GM21447 (cell line): ENCODE data around the gene IRF2BP2.
"Not testable (repeated sequence)": the region's sequence is repeated elsewhere in the genome, so short reads cannot be mapped to it uniquely, and the experiment has no call there.

Experiments
- ATAC-seq: cut with Tn5 transposase; IDR thresholded peaks from one replicate; pipeline ENCODE4 v1.9.1; 2021; ENCODE audit not compliant: unreplicated experiment

The IRF2BP2 gene

DNA sequence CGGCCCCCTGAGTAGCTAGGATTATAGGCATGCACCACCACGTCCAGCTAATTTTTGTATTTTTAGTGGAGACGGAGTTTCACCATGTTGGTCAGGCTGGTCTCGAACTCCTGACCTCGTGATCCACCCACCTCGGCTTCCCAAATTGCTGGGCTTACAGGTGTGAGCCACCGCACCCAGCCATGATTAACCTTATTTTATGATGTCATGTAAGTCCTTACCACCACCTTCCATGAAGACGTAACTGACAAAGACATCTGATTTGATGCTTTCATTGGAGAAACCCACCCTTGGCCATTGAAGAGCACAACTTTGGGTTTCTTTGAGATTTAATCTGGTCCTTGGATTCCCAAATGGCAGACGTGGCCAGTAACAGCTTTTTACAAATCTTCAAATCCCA, 24.9 kb upstream of the IRF2BP2 start:
- not testable (repeated sequence) for ATAC-seq

DNA sequence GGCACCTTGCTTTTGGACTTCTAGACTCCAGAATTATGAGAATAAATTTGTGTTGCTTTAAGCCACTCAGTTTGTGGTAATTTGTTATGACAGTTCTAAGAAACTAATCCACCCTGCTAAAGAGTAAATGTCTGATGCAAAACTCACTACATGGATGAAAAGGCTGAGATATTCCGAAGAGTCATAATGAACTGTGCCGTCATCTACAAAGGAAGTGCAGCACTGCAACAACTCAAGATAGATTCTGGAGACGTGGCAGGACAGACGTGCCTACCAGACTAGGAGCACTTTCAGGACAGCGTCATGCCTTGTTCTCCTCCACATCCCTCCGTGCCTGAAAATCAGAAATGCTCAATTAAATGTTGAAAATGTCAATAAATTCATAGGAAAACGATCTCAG, 24.4 kb upstream of the IRF2BP2 start:
- ATAC-seq, result no peak

DNA sequence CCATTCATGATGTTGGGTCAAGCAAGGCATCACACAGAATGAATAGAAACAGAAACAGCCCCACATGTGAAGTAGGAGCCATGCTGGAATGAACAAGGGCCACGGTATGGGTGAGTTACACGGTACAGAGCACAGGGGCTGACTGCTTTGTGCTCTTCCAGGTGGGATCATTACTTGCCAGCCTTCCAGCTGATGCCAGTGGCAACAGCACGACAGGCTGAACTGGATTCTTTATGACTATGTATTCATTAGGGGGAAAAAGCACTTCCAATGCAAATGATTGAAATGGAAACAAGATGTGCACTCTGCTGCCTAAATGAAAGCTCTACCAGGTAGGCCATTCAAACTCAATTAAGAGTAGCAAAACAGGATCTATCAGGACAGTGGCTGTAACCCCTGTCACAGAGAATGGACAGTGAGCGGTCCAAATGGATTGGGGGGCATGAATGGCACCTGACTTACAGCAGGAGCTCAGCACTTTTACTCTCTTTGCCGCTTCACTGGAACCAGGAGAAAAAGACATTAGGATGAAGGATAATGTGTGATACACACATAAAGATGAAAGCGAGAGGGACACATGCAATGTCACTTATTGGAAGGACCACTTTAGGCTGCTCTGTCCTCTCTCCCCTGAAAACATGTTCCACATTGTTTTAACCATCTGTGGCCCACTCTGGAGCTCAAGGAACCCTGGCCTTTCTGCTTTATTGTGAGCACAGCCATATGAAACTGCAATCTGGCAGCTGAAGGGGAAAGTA, 23.4 kb upstream of the IRF2BP2 start:
- ATAC-seq, result no peak

GRCh38 chr1:234632225-234632624, 22.2 kb upstream of the IRF2BP2 start:
- no peak for ATAC-seq

GRCh38 chr1:234631721-234632125, 21.7 kb upstream of the IRF2BP2 start:
- ATAC-seq, result no peak

DNA sequence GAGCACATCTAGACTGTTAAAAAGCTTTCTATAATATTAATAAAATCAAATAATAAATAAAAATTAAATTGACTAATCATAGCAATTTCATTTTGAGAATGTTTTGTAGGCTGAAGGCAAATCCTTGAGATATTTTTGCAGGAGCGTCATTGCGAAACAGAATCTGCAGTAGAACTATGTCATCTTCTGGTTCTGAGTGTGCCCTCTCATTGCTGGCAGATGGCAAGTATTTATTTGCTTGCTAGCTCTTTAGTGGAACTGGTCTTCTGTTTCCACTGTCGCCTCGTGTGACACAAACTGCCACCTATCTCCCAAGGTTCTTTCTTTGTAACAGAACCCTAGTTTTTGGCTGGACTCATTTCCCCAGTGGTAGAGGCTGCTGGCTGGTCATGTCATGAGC, 19.0 kb upstream of the IRF2BP2 start:
- no peak for ATAC-seq

DNA sequence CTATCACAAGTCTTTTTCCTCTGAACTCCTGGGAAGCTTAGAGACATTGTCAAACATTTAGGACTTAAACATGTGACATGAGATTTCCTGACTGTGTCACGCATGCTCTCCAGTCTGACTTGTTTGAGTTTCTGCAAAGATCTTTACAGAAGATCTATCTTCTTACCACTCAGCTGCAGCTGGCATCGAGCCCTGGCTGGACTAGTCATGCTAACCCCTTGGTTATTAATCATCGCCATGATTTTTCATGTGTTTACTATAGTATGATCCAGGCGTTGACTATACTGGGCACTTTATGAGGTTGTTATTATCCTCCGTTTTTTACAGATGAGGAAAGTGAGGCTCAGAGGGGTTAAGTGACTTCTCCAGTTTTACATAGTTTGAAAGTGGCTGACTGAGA, 18.1 kb upstream of the IRF2BP2 start:
- ATAC-seq, result no peak

DNA sequence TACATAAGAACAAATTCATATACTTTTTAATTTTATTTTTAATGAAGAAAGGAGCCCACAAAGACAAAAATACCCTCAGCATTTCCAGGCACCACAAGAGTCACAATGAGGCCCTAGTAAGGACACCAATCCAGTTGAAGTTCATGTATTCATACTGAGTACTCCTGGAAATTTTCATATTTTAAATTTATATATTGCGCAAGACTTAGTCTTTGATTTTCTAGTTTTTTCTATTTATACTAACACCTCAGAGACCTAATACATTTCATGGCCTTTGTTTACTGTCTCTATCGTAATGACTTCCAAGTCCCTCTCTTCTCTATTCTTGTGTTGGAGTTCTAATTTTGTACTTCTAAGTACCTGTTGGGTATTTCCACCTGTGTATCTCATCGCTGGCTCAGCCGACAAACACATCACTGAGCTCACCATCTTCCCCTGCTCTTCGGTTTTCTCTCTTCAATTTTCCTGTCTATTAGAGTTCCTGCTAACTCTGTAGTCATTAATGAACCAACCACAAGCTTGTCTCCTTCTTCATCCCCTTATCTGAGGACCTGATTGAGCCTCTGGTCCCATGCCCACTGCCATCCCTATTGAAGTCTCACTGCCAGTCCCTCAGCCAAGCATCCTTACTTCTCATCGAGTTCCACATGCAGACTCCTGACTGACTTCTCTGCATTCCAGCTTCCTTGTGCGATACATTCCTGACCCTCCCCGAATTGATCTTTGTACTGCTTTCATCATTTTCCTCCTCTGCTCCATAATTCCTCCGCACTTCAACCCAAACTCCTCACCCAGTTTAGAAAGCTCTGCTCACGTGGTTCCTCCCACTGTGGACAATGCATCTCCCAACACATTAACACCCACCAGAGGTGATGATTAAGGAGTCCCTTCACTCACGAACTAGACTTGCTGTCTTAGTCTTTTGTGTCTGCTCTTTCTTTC, 17.3 kb upstream of the IRF2BP2 start:
- ATAC-seq, result no peak

- no peak for ATAC-seq
Observed at GRCh38 chr1:234626391-234626790, 16.4 kb upstream of the IRF2BP2 start.

- ATAC-seq, result no peak
Observed at GRCh38 chr1:234624724-234625117, 14.7 kb upstream of the IRF2BP2 start.

DNA sequence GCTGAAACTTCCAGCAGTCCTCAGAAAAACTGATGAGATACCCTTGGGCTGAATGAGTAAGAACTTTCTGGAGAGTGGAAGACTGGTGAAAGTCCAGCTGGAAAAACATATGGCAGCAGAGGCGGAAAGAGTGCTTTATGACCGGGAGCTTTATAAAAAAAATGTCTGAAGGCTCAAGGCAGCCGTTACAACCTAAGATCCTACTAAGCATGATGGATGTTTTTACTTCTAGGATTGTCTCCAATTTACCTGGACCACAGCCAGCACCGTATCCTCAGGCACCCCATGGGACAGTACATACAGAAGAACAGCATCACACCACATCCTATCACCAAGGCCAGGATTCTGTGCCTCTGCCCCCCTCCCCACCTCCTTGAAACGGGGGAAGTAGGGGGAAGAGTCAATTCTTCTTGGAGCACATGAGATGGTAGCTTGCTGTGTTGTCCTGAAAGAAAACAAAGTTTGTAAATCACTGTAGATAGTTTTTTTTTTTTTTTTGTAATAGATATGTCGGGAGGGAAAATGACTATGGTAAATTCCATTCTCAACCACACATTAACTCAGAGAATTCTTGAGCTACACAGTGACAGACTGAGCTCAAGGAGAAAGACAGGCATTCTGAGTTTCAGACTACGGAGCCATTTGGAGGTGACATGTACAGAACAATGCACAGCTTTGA, 11.8 kb upstream of the IRF2BP2 start:
- ATAC-seq, result no peak

DNA sequence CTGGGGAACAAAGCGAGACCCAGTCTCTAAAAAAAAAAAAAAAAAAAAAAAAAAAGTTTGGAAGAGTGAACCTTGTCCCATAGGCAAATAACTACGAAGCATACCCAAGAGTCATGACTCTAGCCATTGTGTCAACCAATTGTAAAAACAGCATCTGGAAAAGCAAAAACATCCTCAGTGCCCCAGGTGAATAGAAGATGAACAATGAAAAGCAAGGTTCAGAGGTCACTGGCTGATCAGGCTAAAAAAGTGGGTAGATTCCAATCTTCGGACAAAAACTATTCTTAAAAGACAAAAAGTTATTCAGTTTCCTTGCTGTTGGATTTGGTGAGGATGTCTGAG, 11.1 kb upstream of the IRF2BP2 start:
- ATAC-seq, result no peak

GRCh38 chr1:234620272-234621126, 10.5 kb upstream of the IRF2BP2 start:
- no peak for ATAC-seq

DNA sequence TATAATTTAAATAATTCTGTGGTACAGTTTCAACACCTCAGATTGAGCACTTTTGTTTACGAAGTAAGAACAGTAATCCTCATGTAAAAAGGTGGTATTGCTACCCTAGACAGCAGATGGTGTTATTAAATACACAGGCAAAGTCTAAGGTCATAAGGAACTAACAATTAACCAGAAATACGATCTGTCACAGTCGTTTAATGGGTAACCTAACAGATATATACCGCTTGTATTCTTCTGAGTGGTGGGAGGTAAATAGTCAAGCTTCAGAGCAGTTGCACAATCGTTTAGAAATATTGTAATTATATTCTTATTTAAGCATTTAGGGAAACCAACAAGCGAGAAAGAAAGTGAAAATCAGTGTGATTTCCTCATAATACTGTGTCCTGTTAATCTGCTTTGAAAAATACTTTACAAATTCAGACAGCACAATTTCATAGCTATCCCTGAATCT, 9.8 kb upstream of the IRF2BP2 start:
- ATAC-seq, result no peak

DNA sequence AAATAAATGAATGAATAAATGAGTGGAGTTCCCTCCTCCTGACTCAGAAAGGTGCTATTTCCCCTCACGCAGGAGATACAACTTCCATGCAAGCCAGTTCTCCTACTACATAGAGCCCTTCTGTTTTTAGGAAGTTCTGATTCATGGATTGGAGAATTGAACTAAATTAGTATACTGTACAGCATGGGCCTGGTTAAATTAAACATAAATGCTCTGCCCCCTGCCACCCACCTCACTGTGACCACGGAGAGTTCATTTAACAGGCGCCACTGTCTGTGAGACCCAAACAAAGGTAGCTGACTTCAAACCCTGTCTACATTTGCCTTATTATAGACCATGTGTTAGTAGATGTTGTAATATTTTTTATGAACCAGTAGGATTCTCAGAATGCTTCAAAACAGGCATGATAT, 9.1 kb upstream of the IRF2BP2 start:
- ATAC-seq, result no peak

- ATAC-seq, result no peak
Observed at GRCh38 chr1:234618737-234619049, 8.7 kb upstream of the IRF2BP2 start.

- ATAC-seq, result no peak
Observed at GRCh38 chr1:234617986-234618736, 8.2 kb upstream of the IRF2BP2 start.

DNA sequence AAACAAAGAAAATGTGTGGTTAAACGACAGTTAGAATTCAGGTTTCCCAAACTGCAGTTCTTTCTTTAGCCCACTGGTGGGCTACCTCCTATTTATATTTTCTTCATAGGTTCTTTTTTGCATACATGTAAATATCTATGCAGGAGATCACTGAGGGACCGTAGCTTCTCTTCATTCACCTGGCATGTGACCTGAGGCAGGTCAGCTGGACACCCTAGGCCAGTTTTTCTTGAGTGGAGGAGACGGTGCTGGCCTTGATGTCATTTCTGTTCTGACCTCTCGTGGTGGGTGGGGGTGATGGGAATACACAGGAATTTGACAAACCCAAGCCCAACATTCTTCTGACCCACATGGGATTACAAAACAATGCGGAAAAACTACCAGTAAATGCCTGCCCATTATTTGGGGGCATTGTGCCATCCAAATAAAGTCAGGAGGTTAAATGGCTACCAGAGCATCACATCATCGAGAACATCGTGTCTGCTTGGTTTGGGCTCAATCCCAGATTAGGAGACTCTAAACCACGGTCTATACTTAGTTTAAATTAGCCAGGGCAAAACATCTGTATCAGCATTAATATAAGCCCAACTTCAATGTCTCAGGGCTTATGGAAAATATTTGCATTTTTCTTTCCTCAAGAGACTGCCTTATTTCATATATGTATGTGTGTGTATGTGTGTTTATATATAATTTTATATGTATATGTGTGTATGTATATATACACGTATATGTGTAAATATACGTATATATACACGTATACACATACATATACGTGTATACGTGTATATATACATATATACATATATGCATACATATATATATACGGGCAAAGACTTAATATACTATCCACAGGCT, 7.4 kb upstream of the IRF2BP2 start:
- ATAC-seq, result no peak

DNA sequence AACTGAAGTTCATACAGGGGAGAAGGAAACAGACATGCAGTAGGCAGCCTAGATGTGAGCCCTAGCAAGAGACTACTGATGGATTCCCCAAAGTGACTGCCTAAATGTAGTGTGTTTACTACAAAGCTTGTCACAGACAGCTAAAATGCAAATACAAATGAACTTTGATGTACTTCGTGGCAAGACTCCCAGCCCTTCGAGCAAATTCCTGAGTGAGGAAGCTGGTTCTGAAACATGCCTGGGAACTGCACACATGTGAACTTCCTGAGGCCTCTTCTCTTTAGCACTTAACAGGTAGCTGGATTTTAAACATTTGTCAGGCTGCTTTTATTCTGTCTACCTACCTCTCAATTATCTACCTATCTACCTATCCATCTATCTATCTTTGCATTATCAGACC, 6.7 kb upstream of the IRF2BP2 start:
- no peak for ATAC-seq
